ENCODE measurements around the gene CTNNA1. TPM values are rescaled to one million over a fixed set of nuclear protein-coding genes. Genes with fewer than 3 reads are reported as not detected.

The CTNNA1 gene
- total RNA-seq, 1 experiment from 2014 or later: 315 TPM

DNA sequence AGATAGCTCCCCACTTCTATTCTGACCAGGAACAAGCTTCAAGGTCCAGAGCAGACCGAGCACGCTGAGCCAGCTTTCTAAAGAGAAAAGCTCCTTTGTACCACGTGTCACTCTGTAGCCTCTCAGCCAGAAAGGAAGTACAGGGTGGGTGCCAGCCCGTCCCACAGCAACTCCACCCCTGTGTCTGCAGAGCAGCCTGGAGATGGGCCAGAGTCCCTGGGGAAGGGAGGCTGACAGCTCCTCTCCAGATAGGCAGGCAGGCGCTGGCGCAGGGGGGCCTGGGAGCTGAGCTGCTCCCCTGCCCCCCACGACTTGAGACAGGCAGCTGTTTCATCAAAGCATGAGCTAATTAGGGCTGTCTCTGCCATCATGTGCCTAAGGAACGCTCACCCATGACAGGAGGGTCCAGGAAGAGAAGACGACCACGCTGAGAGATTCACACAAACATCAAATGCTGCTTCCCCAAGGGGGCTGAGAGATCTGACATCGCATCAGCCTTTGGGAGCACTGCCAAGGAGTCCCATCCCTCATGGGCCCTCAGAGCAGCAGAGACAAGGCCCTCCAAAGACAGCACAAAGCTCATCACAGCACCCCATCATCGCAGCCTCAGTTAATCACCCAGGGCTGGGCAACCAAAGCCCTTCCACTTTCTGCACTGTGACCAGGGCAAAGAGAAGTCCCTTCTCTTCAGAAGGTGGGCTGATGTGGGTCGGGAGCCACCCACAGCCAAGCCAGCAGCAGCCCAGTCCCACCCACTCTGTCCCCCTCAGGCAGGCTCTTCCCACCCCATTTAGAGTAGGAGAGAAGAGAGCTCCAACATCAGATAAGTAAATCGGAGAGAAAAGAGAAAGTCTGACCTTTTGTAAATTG is 200.4 kb downstream of the CTNNA1 start:
- DNase-seq (ENCODE audit: low read depth, low spot score): peak; percentile 52
- in situ Hi-C loops (cut with HindIII; ENCODE audit: low pct_unique_long_range_greater_than_20kb, low sequenced_read_pairs): no loop called here

DNA sequence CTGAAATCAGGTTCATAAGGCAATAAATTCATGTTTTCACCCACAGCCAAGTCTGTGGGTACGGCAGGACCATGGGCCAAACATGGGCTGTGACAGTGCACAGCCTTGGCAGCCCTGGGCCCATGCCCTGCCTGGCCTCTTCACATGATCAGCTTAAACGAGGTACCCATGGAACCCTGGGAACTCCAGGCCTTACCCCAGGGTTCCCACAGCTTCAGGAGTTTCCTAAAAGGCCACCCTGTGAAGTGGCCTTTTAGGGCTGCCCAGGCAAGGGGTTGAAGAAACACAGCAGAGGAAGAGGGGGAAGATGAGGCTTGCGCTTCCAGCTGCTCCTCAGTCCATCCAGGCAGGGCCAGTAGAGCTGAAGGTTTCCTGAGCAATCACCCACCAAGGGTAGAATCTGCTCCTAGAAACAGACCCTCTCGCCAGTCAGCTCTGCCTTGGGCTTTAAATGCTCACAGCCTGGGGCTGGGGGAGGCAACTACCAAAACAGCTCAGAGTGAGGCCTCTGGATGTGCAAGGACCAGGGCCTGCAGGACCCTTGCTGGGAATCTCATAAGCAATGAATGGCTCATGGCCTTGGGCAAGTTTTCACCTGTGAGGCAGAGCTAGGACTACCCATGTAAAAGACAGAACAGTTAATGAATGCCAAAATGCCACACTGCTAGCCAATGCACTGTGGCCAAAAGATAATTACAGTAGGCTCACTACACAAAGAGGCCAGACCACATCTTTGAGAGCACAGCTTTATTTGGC is 201.2 kb downstream of the CTNNA1 start:
- DNase-seq (ENCODE audit: low read depth, low spot score): no peak
- in situ Hi-C loops (cut with HindIII; ENCODE audit: low pct_unique_long_range_greater_than_20kb, low sequenced_read_pairs): no loop called here

DNA sequence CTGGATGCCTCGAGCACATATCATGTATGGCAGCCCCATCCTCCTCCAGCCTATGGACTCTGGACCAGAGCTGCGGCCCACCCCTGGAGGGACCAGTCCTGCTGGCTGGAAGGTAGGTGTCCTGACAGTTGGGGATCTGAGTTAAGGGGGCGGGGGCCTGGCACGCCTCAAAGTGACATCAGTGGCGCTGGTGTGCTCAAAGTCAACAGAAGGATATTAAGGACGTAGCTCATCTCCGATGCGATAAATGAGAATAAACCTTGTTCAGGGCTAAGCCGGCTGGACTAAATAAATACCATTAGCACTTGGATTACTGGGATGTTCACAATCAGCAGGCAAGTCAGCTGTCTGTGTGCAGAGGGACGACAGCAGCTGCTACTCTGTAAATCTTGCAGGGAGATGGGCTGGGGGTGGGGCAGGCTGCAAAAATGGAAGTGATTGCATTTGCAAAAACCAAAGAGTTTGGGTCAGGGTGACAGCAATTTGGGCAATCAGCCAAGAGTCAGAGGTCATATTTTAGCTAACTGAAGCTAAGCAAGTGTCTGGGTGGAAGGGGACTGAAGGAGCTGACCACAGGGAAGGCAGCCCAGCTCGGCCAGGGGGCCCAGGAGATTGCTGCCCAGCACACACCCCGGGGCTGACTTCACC is 201.9 kb downstream of the CTNNA1 start:
- in situ Hi-C loops (cut with HindIII; ENCODE audit: low pct_unique_long_range_greater_than_20kb, low sequenced_read_pairs): no loop called here
- no peak for DNase-seq (ENCODE audit: low read depth, low spot score)

DNA sequence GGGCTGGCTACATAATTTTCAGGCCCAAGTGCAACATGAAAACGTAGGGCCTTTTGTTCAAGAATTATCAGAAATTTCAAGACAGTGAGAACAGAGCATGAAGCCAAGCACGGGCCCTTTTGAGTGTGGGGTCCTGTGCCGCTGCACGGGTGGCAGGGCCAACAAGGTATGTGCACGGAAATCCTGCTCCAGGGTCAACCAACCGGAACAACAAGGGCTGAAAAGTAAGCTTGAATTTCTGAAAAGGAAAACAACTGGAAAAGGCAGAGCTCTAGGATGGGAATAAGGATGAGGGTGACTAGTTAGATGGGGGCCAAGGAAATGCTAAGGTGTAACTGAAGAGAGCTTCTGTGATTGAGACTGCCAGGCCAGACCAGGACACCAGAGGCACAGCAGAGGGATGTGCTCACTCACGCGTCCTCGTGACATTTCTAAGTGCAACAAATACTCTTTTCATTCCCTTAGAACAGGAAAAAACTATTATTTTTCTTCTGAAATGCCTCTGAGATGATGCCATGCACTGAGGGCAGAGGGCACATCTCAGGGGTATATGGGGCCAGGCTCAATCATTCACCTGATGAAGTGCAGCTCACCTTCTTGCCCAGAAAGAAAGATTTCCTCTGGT is 202.6 kb downstream of the CTNNA1 start:
- peak; percentile 22 for DNase-seq (ENCODE audit: low read depth, low spot score)
- in situ Hi-C loops (cut with HindIII; ENCODE audit: low pct_unique_long_range_greater_than_20kb, low sequenced_read_pairs): no loop called here

GRCh38 chr5:138956801-138957200 is 203.6 kb downstream of the CTNNA1 start:
- in situ Hi-C loops (cut with HindIII; ENCODE audit: low pct_unique_long_range_greater_than_20kb, low sequenced_read_pairs): no loop called here
- no peak for DNase-seq (ENCODE audit: low read depth, low spot score)

DNA sequence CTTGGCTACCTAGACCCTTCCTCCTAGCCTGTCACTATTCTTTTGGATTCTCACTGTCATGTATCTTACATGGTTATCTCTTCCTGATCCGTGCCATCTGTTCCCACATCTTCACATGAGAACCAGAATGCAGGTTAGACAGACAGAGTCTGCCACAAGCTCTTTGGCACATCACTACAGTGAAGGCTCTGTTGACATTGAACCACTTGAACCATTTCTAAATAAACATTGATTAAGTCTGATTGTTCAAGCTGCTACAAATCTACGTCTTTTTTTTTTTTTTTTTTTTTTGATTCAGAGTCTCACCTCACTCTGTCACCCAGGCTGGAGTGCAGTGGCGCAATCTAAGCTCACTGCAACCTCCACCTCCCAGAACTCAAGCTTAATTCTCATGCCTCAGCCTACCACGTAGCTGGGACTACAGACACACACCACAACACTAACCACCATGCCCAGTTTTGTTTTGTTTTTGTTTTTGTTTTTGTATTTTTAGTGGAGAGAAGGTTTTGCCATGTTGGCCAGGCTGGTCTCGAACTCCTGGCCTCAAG is 207.0 kb downstream of the CTNNA1 start:
- no peak for DNase-seq (ENCODE audit: low read depth, low spot score)
- in situ Hi-C loops (cut with HindIII; ENCODE audit: low pct_unique_long_range_greater_than_20kb, low sequenced_read_pairs): no loop called here

- no peak for DNase-seq (ENCODE audit: low read depth, low spot score)
- in situ Hi-C loops (cut with HindIII; ENCODE audit: low pct_unique_long_range_greater_than_20kb, low sequenced_read_pairs): no loop called here
Observed at GRCh38 chr5:138961221-138961620, 208.0 kb downstream of the CTNNA1 start.

- in situ Hi-C loops (cut with HindIII; ENCODE audit: low pct_unique_long_range_greater_than_20kb, low sequenced_read_pairs): no loop called here
- no peak for DNase-seq (ENCODE audit: low read depth, low spot score)
Observed at GRCh38 chr5:138961729-138962128, 208.5 kb downstream of the CTNNA1 start.

- no peak for DNase-seq (ENCODE audit: low read depth, low spot score)
- in situ Hi-C loops (cut with HindIII; ENCODE audit: low pct_unique_long_range_greater_than_20kb, low sequenced_read_pairs): no loop called here
Observed at GRCh38 chr5:138962614-138963370, 209.6 kb downstream of the CTNNA1 start.

- in situ Hi-C loops (cut with HindIII; ENCODE audit: low pct_unique_long_range_greater_than_20kb, low sequenced_read_pairs): no loop called here
- no peak for DNase-seq (ENCODE audit: low read depth, low spot score)
Observed at GRCh38 chr5:138963763-138964371, 210.6 kb downstream of the CTNNA1 start.

DNA sequence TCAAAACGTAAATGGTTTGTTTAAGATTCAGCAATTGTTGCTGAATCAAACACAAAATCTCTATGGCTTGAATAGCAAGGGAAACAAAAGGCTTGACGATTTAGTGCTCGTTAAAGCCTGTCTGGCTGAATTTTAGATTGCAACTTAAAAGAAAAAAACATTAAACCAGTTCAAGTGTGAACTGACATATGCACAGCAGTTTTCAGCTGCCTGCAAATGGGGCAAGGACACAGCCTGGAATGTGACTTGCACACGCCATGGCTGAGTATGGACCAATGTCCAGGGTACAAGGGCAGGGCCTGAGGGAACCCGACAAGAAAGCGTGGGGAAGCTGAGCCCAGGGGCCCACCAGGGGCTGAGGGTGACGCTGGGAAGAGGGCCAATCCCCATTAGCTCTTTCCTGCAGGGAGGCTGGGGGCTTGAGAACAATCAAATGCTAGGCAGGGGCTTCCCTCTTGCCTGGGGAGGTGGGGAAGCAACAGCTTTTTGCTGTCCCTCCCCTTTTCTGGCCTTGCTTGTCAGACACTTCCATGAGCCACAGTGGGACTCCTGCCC is 211.5 kb downstream of the CTNNA1 start:
- in situ Hi-C loops (cut with HindIII; ENCODE audit: low pct_unique_long_range_greater_than_20kb, low sequenced_read_pairs): no loop called here
- no peak for DNase-seq (ENCODE audit: low read depth, low spot score)

DNA sequence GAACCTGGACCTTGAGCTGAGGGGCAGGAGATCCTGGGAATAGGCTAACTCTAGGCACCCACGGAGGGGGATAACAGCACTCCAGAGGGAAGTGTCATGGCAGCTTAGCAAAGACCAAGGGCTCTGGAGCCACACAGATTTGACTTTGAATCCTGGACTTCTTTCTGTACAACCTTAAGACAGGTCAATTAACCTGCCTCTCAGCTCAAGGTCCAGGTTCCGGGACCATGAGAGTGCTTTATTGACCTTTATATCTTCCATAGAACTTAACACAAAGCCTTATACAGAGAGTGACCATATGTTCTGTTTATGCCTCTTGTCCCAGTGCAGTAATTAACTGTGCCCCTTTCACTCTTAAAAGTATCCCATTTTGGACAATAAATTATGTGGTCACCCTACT is 212.4 kb downstream of the CTNNA1 start:
- in situ Hi-C loops (cut with HindIII; ENCODE audit: low pct_unique_long_range_greater_than_20kb, low sequenced_read_pairs): no loop called here
- no peak for DNase-seq (ENCODE audit: low read depth, low spot score)

GRCh38 chr5:138966236-138966985 is 213.2 kb downstream of the CTNNA1 start:
- in situ Hi-C loops (cut with HindIII; ENCODE audit: low pct_unique_long_range_greater_than_20kb, low sequenced_read_pairs): no loop called here
- DNase-seq (ENCODE audit: low read depth, low spot score): no peak

GRCh38 chr5:138967791-138968448 is 214.7 kb downstream of the CTNNA1 start:
- DNase-seq (ENCODE audit: low read depth, low spot score): no peak
- in situ Hi-C loops (cut with HindIII; ENCODE audit: low pct_unique_long_range_greater_than_20kb, low sequenced_read_pairs): no loop called here

- no peak for DNase-seq (ENCODE audit: low read depth, low spot score)
- in situ Hi-C loops (cut with HindIII; ENCODE audit: low pct_unique_long_range_greater_than_20kb, low sequenced_read_pairs): no loop called here
Observed at GRCh38 chr5:138968601-138969000, 215.4 kb downstream of the CTNNA1 start.
